GM18861 (cell line): ENCODE measurements around the gene MAD1L1.
"Not testable (repeated sequence)": the region's sequence is repeated elsewhere in the genome, so short reads cannot be mapped to it uniquely, and the experiment has no call there.

Experiments used
- ATAC-seq: cut with Tn5 transposase; IDR thresholded peaks from one replicate; pipeline ENCODE4 v1.9.1; 2021; ENCODE audit not compliant: unreplicated experiment

MAD1L1 gene

GRCh38 chr7:1874590-1875391 is 358.0 kb downstream of the MAD1L1 start:
- not testable (repeated sequence) for ATAC-seq

- no peak for ATAC-seq
Measured at GRCh38 chr7:1873857-1874589, 358.7 kb downstream of the MAD1L1 start.

- ATAC-seq = no peak
Measured at GRCh38 chr7:1873421-1873820, 359.3 kb downstream of the MAD1L1 start.

- no peak for ATAC-seq
Measured at GRCh38 chr7:1873070-1873405, 359.7 kb downstream of the MAD1L1 start.

GRCh38 chr7:1872191-1873069 is 360.3 kb downstream of the MAD1L1 start:
- ATAC-seq = no peak

GRCh38 chr7:1869452-1870130 is 363.2 kb downstream of the MAD1L1 start:
- ATAC-seq = no peak

GRCh38 chr7:1868516-1869165 is 364.1 kb downstream of the MAD1L1 start:
- no peak for ATAC-seq

- no peak for ATAC-seq
Measured at GRCh38 chr7:1867370-1868260, 365.1 kb downstream of the MAD1L1 start.

- ATAC-seq = no peak
Measured at GRCh38 chr7:1866601-1867000, 366.1 kb downstream of the MAD1L1 start.

GRCh38 chr7:1865571-1866255 is 367.0 kb downstream of the MAD1L1 start:
- no peak for ATAC-seq

- ATAC-seq = no peak
Measured at GRCh38 chr7:1865000-1865555, 367.7 kb downstream of the MAD1L1 start.

GRCh38 chr7:1864161-1864940 is 368.4 kb downstream of the MAD1L1 start:
- ATAC-seq = no peak

GRCh38 chr7:1863091-1863900 is 369.4 kb downstream of the MAD1L1 start:
- no peak for ATAC-seq

- ATAC-seq = no peak
Measured at GRCh38 chr7:1862560-1862959, 370.2 kb downstream of the MAD1L1 start.

- no peak for ATAC-seq
Measured at GRCh38 chr7:1861799-1862458, 370.8 kb downstream of the MAD1L1 start.
